Tibial nerve (tissue), 4 donors: ENCODE measurements around the gene ISOC1. TPM values are rescaled to one million over a fixed set of nuclear protein-coding genes. Genes with fewer than 3 reads are reported as not detected.

Source experiments
- DNase-seq, 2 donors: peaks; one replicate each; pipeline ENCODE4 v3.0.0-alpha.2; 2019; ENCODE audit warnings: low spot score in 2 of 2
- H3K27ac ChIP-seq, 4 donors: fragments of 200-600 bp; sonication (generic) in 3 of 4; one replicate each; pipeline ENCODE4 v1.5.1; 2017 to 2019; ENCODE audit warnings: mild to moderate bottlenecking in 1 of 4
- H3K27me3 ChIP-seq, 2 donors: fragments of 200-600 bp; sonication (generic) in 1 of 2; one replicate each; pipeline versions ENCODE4 v1.5.1 to v1.6.0; 2017 to 2019
- H3K36me3 ChIP-seq, 3 donors: fragments of 200-600 bp; sonication (generic); one replicate each; pipeline ENCODE4 v1.5.1; 2018 to 2019
- H3K4me1 ChIP-seq, 4 donors: fragments of 200-600 bp; sonication (generic) in 3 of 4; one replicate each; pipeline ENCODE4 v1.5.1; 2017 to 2019
- H3K4me3 ChIP-seq, 4 donors: fragments of 200-600 bp; sonication (generic) in 3 of 4; one replicate each; pipeline ENCODE4 v1.5.1; 2017 to 2019; ENCODE audit warnings: mild to moderate bottlenecking in 1 of 4, moderate library complexity in 1 of 4
- H3K9me3 ChIP-seq, 4 donors: fragments of 200-600 bp; sonication (generic) in 3 of 4; one replicate each; pipeline ENCODE4 v1.5.1; 2017 to 2019
- EP300 ChIP-seq, 2 donors: sonication (generic); formaldehyde crosslinking; IDR thresholded peaks; one replicate each; pipeline ENCODE4 v1.6.1; 2017; ENCODE audit warnings: antibody characterized with exemption in 2 of 2, mild to moderate bottlenecking in 1 of 2
- POLR2A ChIP-seq, 2 donors: fragments of 450-650 bp; IDR thresholded peaks; one replicate each; pipeline ENCODE4 v1.6.1; 2017; ENCODE audit warnings: antibody characterized with exemption in 2 of 2, mild to moderate bottlenecking in 2 of 2, moderate library complexity in 2 of 2
- WGBS, 2 donors: methylation state at CpG; one replicate each; pipeline ENCODE4 v1.1.5; 2018; 5-methylcytosine and 5-hydroxymethylcytosine counted together
- total RNA-seq, 4 donors: library from RNA; depleted of rRNA; stranded (reverse); fragments of >200 nt; gene quantifications; one replicate each; pipeline ENCODE4 v1.1.0, GENCODE V29; 2016
- TF ChIP-seq, protein P1 (sequence below), 5 experiments: fragments of 200-600 bp in 3 of 5; fragments of 450-650 bp in 2 of 5; sonication (generic) in 3 of 5; IDR thresholded peaks; one replicate each; pipeline ENCODE4 v1.5.1; 2016 to 2019; ENCODE audit warnings: antibody characterized with exemption in 5 of 5, mild to moderate bottlenecking in 3 of 5, moderate library complexity in 2 of 5

Gene ISOC1
- total RNA-seq, 4 donors from 2014 or later = 9.3 to 20.5 (median 18.8) TPM

DNA sequence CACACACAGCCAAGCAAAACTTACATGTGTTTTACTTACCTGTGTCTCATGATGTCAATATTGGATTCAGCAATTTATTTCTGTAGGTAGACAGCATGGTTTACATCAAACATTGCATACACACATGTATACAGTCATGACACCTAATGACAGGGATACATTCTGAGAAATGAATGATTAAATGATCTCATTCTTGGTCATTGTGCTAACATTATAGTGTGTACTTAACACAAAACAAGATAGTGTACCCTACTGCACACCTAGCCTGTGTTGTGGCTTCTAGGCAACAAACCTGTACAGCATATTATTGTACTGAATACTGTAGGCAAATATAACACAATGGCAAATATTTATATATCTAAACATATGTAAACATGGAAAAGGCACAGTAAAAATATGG, 28.0 kb downstream of the ISOC1 start:
- TF ChIP-seq EP300 (IDR thresholded peaks at IDR 0.05) (no peak), POLR2A (IDR thresholded peaks at IDR 0.05) (no peak)
- TF ChIP-seq, protein P1, sequence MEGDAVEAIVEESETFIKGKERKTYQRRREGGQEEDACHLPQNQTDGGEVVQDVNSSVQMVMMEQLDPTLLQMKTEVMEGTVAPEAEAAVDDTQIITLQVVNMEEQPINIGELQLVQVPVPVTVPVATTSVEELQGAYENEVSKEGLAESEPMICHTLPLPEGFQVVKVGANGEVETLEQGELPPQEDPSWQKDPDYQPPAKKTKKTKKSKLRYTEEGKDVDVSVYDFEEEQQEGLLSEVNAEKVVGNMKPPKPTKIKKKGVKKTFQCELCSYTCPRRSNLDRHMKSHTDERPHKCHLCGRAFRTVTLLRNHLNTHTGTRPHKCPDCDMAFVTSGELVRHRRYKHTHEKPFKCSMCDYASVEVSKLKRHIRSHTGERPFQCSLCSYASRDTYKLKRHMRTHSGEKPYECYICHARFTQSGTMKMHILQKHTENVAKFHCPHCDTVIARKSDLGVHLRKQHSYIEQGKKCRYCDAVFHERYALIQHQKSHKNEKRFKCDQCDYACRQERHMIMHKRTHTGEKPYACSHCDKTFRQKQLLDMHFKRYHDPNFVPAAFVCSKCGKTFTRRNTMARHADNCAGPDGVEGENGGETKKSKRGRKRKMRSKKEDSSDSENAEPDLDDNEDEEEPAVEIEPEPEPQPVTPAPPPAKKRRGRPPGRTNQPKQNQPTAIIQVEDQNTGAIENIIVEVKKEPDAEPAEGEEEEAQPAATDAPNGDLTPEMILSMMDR (IDR thresholded peaks at IDR 0.05) = no peak
- H3K27ac ChIP-seq = no peak overlapping the region
- H3K9me3 ChIP-seq = no peaks in the 10 kb centered on the region
- no peaks in the 10 kb centered on the region for H3K36me3 ChIP-seq
- H3K4me1 ChIP-seq = no peaks in the 10 kb centered on the region
- no peaks in the 10 kb centered on the region for H3K27me3 ChIP-seq
- H3K4me3 ChIP-seq = no peak overlapping the region
- no peak for DNase-seq

DNA sequence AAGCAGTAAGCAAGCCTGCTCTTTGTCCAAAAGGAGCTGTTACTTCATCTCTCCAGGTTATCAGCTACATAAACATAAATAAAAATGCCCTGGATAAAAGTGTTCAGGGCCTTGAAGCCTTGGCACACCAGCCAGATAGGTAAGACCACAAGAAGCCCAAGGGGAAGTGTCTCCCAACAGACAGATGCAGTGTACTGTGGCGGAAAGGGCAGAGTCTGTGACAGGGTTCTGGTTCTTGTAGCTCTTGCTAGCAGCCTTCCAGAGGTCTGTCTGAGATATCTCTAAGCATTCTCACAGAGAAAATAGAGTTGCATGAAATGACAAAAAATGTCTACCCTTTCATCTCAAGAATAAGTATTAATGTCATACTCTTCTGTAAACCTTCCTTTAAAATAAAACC, 30.1 kb downstream of the ISOC1 start:
- 88 to 94% methylated on average over 1 of the region's 1 CpG for WGBS, 2 donors

DNA sequence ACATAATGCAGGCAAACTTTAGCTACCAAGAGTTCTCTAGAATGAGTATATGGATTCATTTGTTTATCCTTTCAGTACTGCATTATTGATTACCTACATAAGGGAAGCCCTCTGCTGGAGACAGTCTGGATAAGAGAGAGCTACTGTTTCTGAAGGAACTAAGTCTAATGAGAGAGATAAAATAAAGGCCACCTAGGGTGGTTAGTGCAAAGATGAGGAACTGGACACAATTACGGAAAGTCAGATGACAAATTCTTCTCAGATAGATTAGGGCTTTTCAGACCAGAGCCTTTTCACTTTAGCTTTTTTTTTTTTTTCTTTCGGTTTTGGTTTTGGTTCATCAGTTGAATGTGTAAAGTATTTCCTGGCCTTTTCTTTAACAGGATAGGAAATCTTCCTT, 31.3 kb downstream of the ISOC1 start:
- Histone ChIP-seq H3K36me3 (no peaks in the 10 kb centered on the region), H3K4me3 (no peak overlapping the region), H3K27ac (no peak overlapping the region), H3K4me1 (no peaks in the 10 kb centered on the region), H3K27me3 (no peaks in the 10 kb centered on the region), H3K9me3 (no peaks in the 10 kb centered on the region)
- TF ChIP-seq POLR2A (IDR thresholded peaks at IDR 0.05) (no peak), EP300 (IDR thresholded peaks at IDR 0.05) (no peak)
- TF ChIP-seq, protein P1 (IDR thresholded peaks at IDR 0.05) = no peak
- DNase-seq = no peak
- 80 to 83% methylated on average over 2 of the region's 2 CpGs for WGBS, 2 donors

More for the DNA sequence above, 30.1 kb downstream of the ISOC1 start:
- H3K36me3 ChIP-seq = no peaks in the 10 kb centered on the region
- H3K4me3 ChIP-seq = no peak overlapping the region
- no peaks in the 10 kb centered on the region for H3K9me3 ChIP-seq
- no peak overlapping the region for H3K27ac ChIP-seq
- TF ChIP-seq, protein P1 (IDR thresholded peaks at IDR 0.05) = no peak
- no peak for TF ChIP-seq EP300 (IDR thresholded peaks at IDR 0.05)
- TF ChIP-seq POLR2A (IDR thresholded peaks at IDR 0.05) = no peak
- H3K27me3 ChIP-seq = no peaks in the 10 kb centered on the region
- no peaks in the 10 kb centered on the region for H3K4me1 ChIP-seq
- no peak for DNase-seq

DNA sequence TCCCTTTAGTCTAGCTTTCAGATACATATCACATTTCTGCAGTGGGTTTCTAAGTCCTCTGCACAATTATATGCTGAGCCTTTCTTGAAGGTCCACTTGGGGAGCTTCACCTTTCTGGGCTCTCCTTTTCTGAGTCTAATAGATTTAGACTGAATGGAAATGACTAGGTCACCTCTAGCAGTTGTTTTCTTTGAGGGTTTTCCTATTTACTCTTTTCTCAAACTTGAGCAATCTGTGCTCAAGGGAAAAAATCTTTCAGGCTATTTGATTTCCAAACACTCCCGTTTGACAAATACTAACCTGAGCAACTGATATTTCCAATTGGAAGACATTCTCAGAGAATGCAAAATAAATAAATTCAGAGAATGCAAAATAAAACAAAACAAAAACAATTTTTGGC, 39.0 kb downstream of the ISOC1 start:
- DNase-seq = no peak
- no peaks in the 10 kb centered on the region for H3K9me3 ChIP-seq
- no peak overlapping the region for H3K27ac ChIP-seq
- no peak overlapping the region for H3K4me3 ChIP-seq
- H3K27me3 ChIP-seq = no peaks in the 10 kb centered on the region
- H3K36me3 ChIP-seq = no peaks in the 10 kb centered on the region
- no peaks in the 10 kb centered on the region for H3K4me1 ChIP-seq
- 74 to 75% methylated on average over 1 of the region's 1 CpG for WGBS, 2 donors
- no peak for TF ChIP-seq POLR2A (IDR thresholded peaks at IDR 0.05)
- TF ChIP-seq, protein P1 (IDR thresholded peaks at IDR 0.05) = no peak
- no peak for TF ChIP-seq EP300 (IDR thresholded peaks at IDR 0.05)

DNA sequence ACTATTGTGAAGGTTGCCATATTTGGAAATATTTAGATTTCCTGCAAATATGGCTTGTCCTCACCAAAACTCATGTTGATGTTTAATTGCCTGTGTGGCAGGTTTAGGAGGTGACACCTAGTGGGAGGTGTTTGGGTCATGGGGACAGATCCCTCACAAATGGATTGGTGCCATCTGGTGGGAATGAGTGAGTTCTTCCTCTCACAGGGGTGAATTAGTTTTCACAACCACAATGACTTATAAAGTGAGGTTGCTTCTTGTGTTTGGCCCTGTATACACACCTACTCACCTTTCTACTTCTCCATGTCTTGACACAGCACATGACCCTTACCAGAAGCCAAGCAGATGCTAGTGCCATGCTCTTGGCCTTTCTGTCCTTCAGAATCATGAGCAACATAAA, 41.1 kb downstream of the ISOC1 start:
- DNase-seq = no peak

More for the DNA sequence above, 41.1 kb downstream of the ISOC1 start:
- Histone ChIP-seq H3K36me3 (no peaks in the 10 kb centered on the region), H3K4me3 (no peak overlapping the region), H3K27ac (no peak overlapping the region), H3K9me3 (no peaks in the 10 kb centered on the region), H3K27me3 (no peaks in the 10 kb centered on the region), H3K4me1 (no peaks in the 10 kb centered on the region)
- TF ChIP-seq EP300 (IDR thresholded peaks at IDR 0.05) (no peak), POLR2A (IDR thresholded peaks at IDR 0.05) (no peak)
- TF ChIP-seq, protein P1 (IDR thresholded peaks at IDR 0.05) = no peak
